Cardiac fibroblast (primary cell): ENCODE data around the gene SLIT3.
A peak's percentile ranks its signal among the peaks of the same experiment; 100 is the strongest.

ENCODE experiments used
- DNase-seq, 2 donors: peaks; one replicate each; pipeline versions ENCODE4 v3.0.0 to v3.0.0-alpha.2; 2010; ENCODE audit warnings: low read depth in 2 of 2
- H3K4me3 ChIP-seq, 2 donors: replicated peaks in 1 of 2; 1 replicate in 1 of 2; 2 replicates in 1 of 2; pipeline ENCODE4 v1.5.1; 2011; ENCODE audit warnings: low read depth in 2 of 2, low read length in 2 of 2, mild to moderate bottlenecking in 2 of 2, moderate library complexity in 1 of 2
- TF ChIP-seq, protein P1 (sequence below): IDR thresholded peaks from one replicate; pipeline ENCODE4 v1.5.1; 2011; ENCODE audit warnings: low read depth, mild to moderate bottlenecking, low read length, inconsistent platforms

SLIT3 gene

DNA sequence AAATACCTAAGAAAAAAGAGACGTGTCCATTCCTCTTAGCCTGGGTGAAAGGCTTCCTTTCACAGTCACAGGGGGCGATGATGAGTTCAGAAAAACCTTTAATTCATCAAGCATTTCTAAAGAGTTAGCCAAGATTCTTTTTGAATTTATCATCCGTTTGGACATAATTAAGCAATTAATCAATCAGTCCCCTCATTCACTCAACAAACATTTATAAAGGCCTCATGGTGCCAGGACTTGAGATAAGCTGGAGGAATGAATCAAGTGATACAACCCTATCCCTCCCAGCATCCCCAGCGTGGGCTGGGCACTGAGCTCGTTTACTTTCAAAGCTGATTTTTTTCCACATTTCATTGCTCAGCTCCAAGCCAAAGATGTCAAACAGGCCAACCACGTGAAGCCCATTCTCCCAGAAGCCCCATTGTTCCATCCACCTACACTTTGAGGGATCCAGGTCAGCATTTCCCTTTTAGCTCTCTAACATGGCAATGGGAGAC is 140.5 kb downstream of the SLIT3 start:
- no peak overlapping the region for H3K4me3 ChIP-seq
- TF ChIP-seq, protein P1, sequence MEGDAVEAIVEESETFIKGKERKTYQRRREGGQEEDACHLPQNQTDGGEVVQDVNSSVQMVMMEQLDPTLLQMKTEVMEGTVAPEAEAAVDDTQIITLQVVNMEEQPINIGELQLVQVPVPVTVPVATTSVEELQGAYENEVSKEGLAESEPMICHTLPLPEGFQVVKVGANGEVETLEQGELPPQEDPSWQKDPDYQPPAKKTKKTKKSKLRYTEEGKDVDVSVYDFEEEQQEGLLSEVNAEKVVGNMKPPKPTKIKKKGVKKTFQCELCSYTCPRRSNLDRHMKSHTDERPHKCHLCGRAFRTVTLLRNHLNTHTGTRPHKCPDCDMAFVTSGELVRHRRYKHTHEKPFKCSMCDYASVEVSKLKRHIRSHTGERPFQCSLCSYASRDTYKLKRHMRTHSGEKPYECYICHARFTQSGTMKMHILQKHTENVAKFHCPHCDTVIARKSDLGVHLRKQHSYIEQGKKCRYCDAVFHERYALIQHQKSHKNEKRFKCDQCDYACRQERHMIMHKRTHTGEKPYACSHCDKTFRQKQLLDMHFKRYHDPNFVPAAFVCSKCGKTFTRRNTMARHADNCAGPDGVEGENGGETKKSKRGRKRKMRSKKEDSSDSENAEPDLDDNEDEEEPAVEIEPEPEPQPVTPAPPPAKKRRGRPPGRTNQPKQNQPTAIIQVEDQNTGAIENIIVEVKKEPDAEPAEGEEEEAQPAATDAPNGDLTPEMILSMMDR, result no peak
- peak; percentile 40 to 81 for DNase-seq

DNA sequence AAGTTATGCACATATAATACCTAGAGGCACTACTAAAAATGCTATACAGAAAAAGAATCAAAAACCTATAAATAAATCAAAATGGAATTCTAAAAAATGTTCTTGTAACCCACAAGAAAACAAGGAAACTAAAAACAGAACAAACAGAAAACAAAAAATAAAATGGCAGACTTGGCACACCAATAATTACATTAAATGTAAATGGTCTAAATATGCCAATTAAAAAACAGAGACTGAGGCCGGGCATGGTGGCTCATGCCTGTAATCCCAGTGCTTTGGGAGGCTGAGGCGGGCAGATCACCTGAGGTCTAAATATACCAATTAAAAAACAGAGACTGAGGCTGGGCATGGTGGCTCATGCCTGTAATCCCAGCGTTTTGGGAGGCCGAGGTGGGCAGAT is 142.2 kb downstream of the SLIT3 start:
- H3K4me3 ChIP-seq, result no peak overlapping the region
- DNase-seq, result no peak
- TF ChIP-seq, protein P1, result no peak

DNA sequence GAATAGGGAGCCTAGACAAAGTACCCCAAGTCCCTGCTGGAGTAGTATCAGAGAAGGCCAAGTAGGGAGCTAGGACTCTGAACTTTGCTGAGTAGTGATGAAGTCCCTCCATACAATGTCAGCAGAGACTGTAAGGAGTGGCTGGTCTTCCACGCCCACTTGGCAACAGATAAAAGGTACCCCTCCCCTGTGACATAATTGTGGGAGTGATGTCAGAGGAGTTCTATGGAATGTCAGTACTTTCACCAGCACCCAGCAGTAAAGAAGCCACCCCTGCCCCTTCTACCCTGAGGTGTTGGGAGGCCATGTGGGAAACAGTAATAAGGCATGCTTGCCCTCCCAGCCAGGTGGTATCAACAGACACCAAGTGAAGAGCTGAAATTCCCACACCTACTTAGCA is 143.9 kb downstream of the SLIT3 start:
- TF ChIP-seq, protein P1, result no peak
- DNase-seq, result no peak
- no peak overlapping the region for H3K4me3 ChIP-seq

DNA sequence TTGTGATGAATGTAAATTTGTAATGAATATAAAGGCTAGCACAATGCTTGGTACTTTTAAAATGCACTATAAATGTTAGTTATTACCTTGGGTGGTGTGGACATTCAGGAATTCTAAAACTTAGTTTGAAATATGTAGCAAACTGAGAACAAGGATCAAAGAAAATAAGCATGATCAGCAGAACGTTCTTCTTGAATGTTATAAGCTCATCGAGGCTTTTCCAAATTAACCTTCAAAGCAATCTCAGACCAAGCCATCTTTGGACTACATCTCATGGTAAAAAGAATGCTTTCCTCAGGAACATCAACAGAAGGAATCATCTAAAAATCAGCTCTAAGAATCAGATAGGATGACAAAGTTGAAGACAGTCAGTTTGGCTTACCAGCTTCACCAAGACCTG is 146.3 kb downstream of the SLIT3 start:
- TF ChIP-seq, protein P1, result no peak
- DNase-seq, result no peak
- H3K4me3 ChIP-seq, result no peak overlapping the region

DNA sequence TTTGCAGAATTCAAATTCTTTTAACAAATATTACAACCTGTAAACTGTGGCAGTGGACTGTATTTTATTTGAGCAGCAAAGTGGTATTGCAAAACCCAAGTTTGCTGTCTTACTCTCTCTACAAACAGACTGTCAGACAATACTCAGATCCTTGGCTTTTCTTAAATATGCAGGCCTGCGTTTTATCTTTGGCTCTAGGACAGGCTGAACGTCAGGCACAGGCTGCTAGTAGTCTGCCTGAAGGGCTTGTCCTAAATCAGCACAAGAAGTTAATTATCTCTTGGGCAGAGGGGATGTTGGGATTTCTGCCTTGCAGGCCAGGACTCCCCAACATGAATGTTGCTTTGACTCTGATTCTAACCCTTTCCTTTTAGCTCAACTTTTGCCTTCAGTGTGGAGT is 147.5 kb downstream of the SLIT3 start:
- peak in 1 of 2 donors; percentile 68 for DNase-seq
- H3K4me3 ChIP-seq, result no peak overlapping the region
- TF ChIP-seq, protein P1, result no peak

DNA sequence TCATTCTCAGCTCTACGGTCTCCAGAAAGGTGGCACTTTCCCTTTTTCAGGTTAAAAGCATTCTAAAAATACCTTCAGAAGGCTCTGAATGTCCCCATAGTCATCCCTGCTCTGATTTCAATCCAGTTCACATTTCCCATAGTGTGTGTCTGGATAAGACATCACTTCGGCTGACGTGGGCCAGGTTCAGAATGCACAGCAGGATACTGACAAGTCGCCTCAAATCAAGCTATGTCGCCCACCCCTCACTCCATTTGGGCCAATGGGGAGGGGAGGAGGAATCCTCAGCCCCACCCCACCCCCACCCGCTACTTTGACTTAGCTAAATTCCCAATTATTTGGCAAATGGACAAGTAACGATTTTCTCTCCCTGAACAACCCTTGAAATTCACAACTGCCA is 148.0 kb downstream of the SLIT3 start:
- no peak overlapping the region for H3K4me3 ChIP-seq
- no peak for DNase-seq
- TF ChIP-seq, protein P1, result no peak

DNA sequence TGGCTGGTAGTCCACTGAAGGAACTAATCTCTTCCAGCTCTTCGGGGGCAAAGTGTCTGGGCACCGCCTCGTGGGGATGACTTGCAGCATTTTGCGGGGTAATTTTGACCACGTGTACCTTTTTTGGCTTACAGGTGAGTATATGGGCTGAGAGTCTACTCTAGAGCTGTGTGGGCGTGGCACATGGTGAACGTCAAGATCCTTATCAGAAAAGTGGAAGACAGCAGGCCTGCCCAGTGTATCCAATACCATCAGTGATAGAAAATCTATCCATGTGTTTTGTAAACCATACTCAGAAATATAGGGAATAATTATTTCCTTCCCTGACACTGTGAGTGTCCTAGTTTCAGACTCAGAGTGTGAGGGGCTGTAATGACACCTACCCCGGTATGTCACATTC is 148.5 kb downstream of the SLIT3 start:
- TF ChIP-seq, protein P1, result no peak
- H3K4me3 ChIP-seq, result no peak overlapping the region
- no peak for DNase-seq
